Endothelial cell of umbilical vein (primary cell): ENCODE data around the gene MSH5. TPM values are rescaled to one million over a fixed set of nuclear protein-coding genes. Genes with fewer than 3 reads are reported as not detected.

Source experiments
- BruUV-seq: library from RNA; stranded (reverse); fragments of 400-500 nt; replicated peaks from 2 replicates; lab custom pipeline; 2021; lab: Mats Ljungman, UMichigan
- CTCF ChIA-PET: fragments of 300-600, 350-600 bp; sonication (Branson Sonifier 250); formaldehyde crosslinking; loops from one replicate; lab custom pipeline; 2021; ENCODE audit warnings: antibody characterized with exemption, inconsistent platforms; lab: Charles Lee
- POLR2A ChIA-PET: fragments of 300-600, 350-600 bp; sonication (Branson Sonifier 250); formaldehyde crosslinking; loops from one replicate; lab custom pipeline; 2021; ENCODE audit warnings: antibody characterized with exemption, inconsistent platforms; lab: Charles Lee
- DNase-seq: peaks from one replicate; pipeline ENCODE4 v3.0.0-alpha.2; 2011; ENCODE audit warnings: low read depth, low spot score
- FAIRE-seq: peaks from 2 replicates; lab custom pipeline; 2011; peaks lifted over from hg19 to GRCh38; lab: Jason Lieb, UNC
- H2AFZ ChIP-seq: 2 replicates; pipeline ENCODE4 v1.6.0; 2012; ENCODE audit warnings: low read depth, low read length, control low read depth, inconsistent platforms
- H3K27ac ChIP-seq: 2 replicates; pipeline ENCODE4 v1.5.1; 2011; ENCODE audit warnings: low read depth, mild to moderate bottlenecking, control low read depth, low read length, moderate library complexity; ENCODE audit not compliant: insufficient read depth
- H3K27me3 ChIP-seq, 2 experiments: 2 replicates each; pipeline versions ENCODE4 v1.6.0 to v1.6.1; 2011; ENCODE audit warnings: low read length in 2 of 2, mixed read lengths in 1 of 2; ENCODE audit not compliant: control insufficient read depth in 2 of 2, insufficient read depth in 2 of 2
- H3K36me3 ChIP-seq, 2 experiments: 2 replicates in 1 of 2; 3 replicates in 1 of 2; pipeline ENCODE4 v1.5.1; 2011; ENCODE audit warnings: low read length in 2 of 2, mild to moderate bottlenecking in 1 of 2, moderate library complexity in 1 of 2; ENCODE audit not compliant: control insufficient read depth in 2 of 2, insufficient read depth in 2 of 2; ENCODE audit errors: extremely low read depth in 1 of 2
- H3K4me1 ChIP-seq: 3 replicates; pipeline ENCODE4 v1.5.1; 2011; ENCODE audit warnings: mild to moderate bottlenecking, low read length; ENCODE audit not compliant: control insufficient read depth, insufficient read depth; ENCODE audit errors: extremely low read depth
- H3K4me2 ChIP-seq: 2 replicates; pipeline ENCODE4 v1.6.1; 2011; ENCODE audit warnings: low read length, control low read depth, mixed read lengths; ENCODE audit not compliant: insufficient read depth
- H3K4me3 ChIP-seq, 3 experiments: fragments of 200-600 bp in 1 of 3; sonication (generic), shearing (Covaris generic) in 1 of 3; replicated peaks in 1 of 3; 2 replicates each; pipeline ENCODE4 v1.5.1; 2011 to 2016; ENCODE audit warnings: control low read depth in 3 of 3, low read length in 3 of 3, mild to moderate bottlenecking in 2 of 3, inconsistent platforms in 1 of 3, low read depth in 1 of 3, moderate library complexity in 1 of 3; ENCODE audit not compliant: insufficient read depth in 1 of 3
- H3K79me2 ChIP-seq: 2 replicates; pipeline ENCODE4 v1.6.0; 2012; ENCODE audit warnings: low read length, inconsistent platforms; ENCODE audit not compliant: control insufficient read depth, insufficient read depth
- H3K9ac ChIP-seq: replicated peaks from 2 replicates; pipeline ENCODE3; 2011; ENCODE audit warnings: low read length, control low read depth; ENCODE audit not compliant: insufficient read depth; ENCODE audit errors: extremely low read depth
- H3K9me1 ChIP-seq: replicated peaks from 3 replicates; pipeline ENCODE4 v1.6.0; 2011; ENCODE audit warnings: mild to moderate bottlenecking, low read length; ENCODE audit not compliant: control insufficient read depth, insufficient read depth; ENCODE audit errors: extremely low read depth
- H3K9me3 ChIP-seq: replicated peaks from 2 replicates; pipeline ENCODE4 v1.5.1; 2012; ENCODE audit warnings: low read length, inconsistent platforms; ENCODE audit not compliant: control insufficient read depth, insufficient read depth
- H4K20me1 ChIP-seq: replicated peaks from 2 replicates; pipeline ENCODE3; 2011; ENCODE audit warnings: mild to moderate bottlenecking, low read length; ENCODE audit not compliant: control insufficient read depth, insufficient read depth; ENCODE audit errors: extremely low read depth
- CTCF ChIP-seq, 2 donors: IDR thresholded peaks; 1 replicate in 1 of 2; 2 replicates in 1 of 2; pipeline ENCODE4 v1.5.1; 2011; ENCODE audit warnings: low read length in 2 of 2, mild to moderate bottlenecking in 2 of 2, moderate library complexity in 2 of 2, control low read depth in 1 of 2, inconsistent platforms in 1 of 2, low read depth in 1 of 2; ENCODE audit not compliant: insufficient read depth in 1 of 2; ENCODE audit errors: extremely low read depth in 1 of 2
- EZH2 ChIP-seq: IDR thresholded peaks from 2 replicates; pipeline ENCODE4 v1.6.1; 2012; ENCODE audit warnings: borderline replicate concordance, low read depth, mild to moderate bottlenecking, moderate library complexity, low read length, inconsistent platforms; ENCODE audit not compliant: severe bottlenecking
- FOS ChIP-seq: IDR thresholded peaks from 2 replicates; pipeline ENCODE4 v1.6.1; 2011; ENCODE audit warnings: mild to moderate bottlenecking, low read length, moderate library complexity, borderline replicate concordance; ENCODE audit not compliant: insufficient read depth
- GATA2 ChIP-seq: IDR thresholded peaks from 2 replicates; pipeline ENCODE4 v1.7.0; 2011; ENCODE audit warnings: low read depth, mild to moderate bottlenecking, moderate library complexity, mixed read lengths, low read length; ENCODE audit not compliant: insufficient read length, insufficient read depth
- JUN ChIP-seq: IDR thresholded peaks from 2 replicates; pipeline ENCODE4 v1.6.1; 2011; ENCODE audit warnings: borderline replicate concordance, low read depth; ENCODE audit not compliant: insufficient read length, insufficient read depth
- MAX ChIP-seq: IDR thresholded peaks from 2 replicates; pipeline ENCODE4 v1.6.1; 2011; ENCODE audit not compliant: insufficient read depth, insufficient read length
- MYC ChIP-seq: IDR thresholded peaks from one replicate; pipeline ENCODE4 v1.6.1; 2011; ENCODE audit warnings: mild to moderate bottlenecking, low read depth, low read length
- POLR2A ChIP-seq: IDR thresholded peaks from 2 replicates; pipeline ENCODE4 v1.6.1; 2012; ENCODE audit warnings: low read depth, mild to moderate bottlenecking, control low read depth, low read length
- POLR2AphosphoS5 ChIP-seq: IDR thresholded peaks from 2 replicates; pipeline ENCODE4 v1.6.1; 2012; ENCODE audit warnings: low read depth, mild to moderate bottlenecking, control low read depth, low read length, moderate library complexity; ENCODE audit not compliant: insufficient read depth
- dilution Hi-C: fragments of 300-500 bp; cut with MboI; formaldehyde crosslinking; loops from one replicate; pipeline ENCODE4 v1.15.0; 2019; ENCODE audit warnings: low sequenced_read_pairs; ENCODE audit not compliant: extremely low pct_ligation_motif_present
- intact Hi-C: fragments of 100-400 bp; cut with micrococcal nuclease; formaldehyde crosslinking; loops from one replicate; pipeline ENCODE4 v1.10.0; 2022
- polyA plus RNA-seq, 4 experiments: library from polyadenylated mRNA; depleted of rRNA in 3 of 4; stranded (reverse) in 3 of 4; unstranded in 1 of 4; fragments of >200 nt; gene quantifications; 2 replicates each; pipeline versions ENCODE4 v1.2.1 to v1.2.3, GENCODE V29; 2011 to 2012; ENCODE audit warnings: missing spikeins in 1 of 4
- total RNA-seq: library from RNA; stranded (reverse); gene quantifications from 2 replicates; pipeline ENCODE4 v1.2.3, GENCODE V29; 2021

The MSH5 gene
- total and polyA plus RNA-seq, 2 donors (not counting 3 experiments of a cell fraction or from before 2014, with no cell fraction given) = 27.1 to 43.8 TPM

- Histone ChIP-seq H3K9ac (no peak overlapping the region), H3K27ac (peak overlapping the region; percentile 2), H3K79me2 (no peaks in the 10 kb centered on the region), H3K9me1 (no peaks in the 10 kb centered on the region), H4K20me1 (no peaks in the 10 kb centered on the region), H2AFZ (no peak overlapping the region), H3K9me3 (no peaks in the 10 kb centered on the region), H3K4me1 (no peaks in the 10 kb centered on the region), H3K4me2 (no peak overlapping the region), H3K27me3 (no peaks in the 10 kb centered on the region), H3K36me3 (peaks cover 2% of the 10 kb centered on the region in 2 experiments), H3K4me3 (no peak overlapping the region)
- DNase-seq (no peak), FAIRE-seq (no peak)
- POLR2A ChIA-PET = no interaction called here
- CTCF ChIA-PET = interaction anchor here (0.7 kb wide), 1 partner anchor 33 kb away, joined by 3 read pairs; no protein-coding TSS in a partner anchor
- TF ChIP-seq GATA2 (no peak), POLR2A (no peak), JUN (no peak), EZH2 (no peak), FOS (no peak), MYC (no peak), MAX (no peak), CTCF (IDR thresholded peaks at IDR 0.05; ENCODE audit: extremely low read depth in 1 of 2, insufficient read depth in 1 of 2, low read depth in 1 of 2, low read length in 2 of 2) (no peak), POLR2AphosphoS5 (no peak)
- intact Hi-C loops (no loop called here), dilution Hi-C loops (no loop called here)
- no TSS peak for BruUV-seq
These were observed 23.2 kb downstream of the MSH5 start for GRCh38 chr6:31762878-31763618.
